GM19467 (cell line): ENCODE results near the gene RPS27L.
"Not testable (repeated sequence)": the region's sequence is repeated elsewhere in the genome, so short reads cannot be mapped to it uniquely, and the experiment has no call there.

Experiments
- ATAC-seq: cut with Tn5 transposase; IDR thresholded peaks from one replicate; pipeline ENCODE4 v1.9.1; 2021; ENCODE audit warnings: mild to moderate bottlenecking, moderate library complexity; ENCODE audit not compliant: unreplicated experiment

RPS27L gene

DNA sequence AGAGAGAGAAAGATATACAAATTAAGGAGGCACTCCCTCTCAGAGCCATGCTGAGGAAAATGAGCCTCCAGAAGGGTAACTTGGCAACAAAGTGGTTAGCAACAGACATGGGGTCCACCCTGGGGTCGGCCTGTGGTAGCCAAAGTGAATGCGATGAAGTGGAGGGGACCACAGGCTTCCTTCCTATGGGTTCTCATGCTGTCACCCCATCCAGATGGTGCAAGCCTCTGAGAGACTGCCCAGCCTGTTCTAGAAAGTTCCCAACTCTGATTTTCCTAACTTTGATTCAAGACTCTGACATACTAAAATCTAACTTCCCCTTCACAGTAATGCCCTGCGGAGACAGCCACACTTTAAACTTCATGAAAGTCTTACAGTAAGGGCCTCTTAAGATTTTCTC lies 53.9 kb downstream of the RPS27L start:
- no peak for ATAC-seq

DNA sequence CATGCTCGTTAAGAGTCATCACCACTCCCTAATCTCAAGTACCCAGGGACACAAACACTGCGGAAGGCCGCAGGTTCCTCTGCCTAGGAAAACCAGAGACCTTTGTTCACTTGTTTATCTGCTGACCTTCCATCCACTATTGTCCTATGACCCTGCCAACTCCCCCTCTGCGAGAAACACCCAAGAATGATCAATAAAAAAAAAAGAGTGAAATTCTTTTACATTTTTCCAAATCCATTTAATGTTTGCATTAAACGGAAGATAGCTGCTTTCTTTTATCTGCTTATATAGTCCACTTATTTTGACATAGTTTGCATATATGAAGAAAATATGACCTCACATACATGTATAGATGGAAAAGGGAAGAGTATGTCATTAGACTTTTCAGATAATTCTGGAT lies 57.7 kb downstream of the RPS27L start:
- not testable (repeated sequence) for ATAC-seq

DNA sequence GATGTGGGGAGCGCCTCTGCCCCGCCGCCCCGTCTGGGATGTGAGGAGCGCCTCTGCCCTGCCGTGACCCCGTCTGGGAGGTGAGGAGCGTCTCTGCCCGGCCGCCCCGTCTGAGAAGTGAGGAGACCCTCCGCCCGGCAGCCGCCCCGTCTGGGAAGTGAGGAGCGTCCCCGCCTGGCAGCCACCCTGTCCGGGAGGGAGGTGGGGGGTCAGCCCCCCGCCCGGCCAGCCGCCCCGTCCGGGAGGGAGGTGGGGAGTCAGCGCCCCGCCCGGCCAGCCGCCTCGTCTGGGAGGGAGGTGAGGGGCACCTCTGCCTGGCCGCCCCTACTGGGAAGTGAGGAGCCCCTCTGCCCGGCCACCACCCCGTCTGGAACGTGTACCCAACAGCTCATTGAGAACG lies 58.4 kb downstream of the RPS27L start:
- not testable (repeated sequence) for ATAC-seq
